GM23338 (cell line): ENCODE measurements around the gene STK11IP. TPM values are rescaled to one million over a fixed set of nuclear protein-coding genes. Genes with fewer than 3 reads are reported as not detected.

Source experiments
- ATAC-seq: fragments of 200-7000 bp; cut with Tn5 transposase; 3 replicates; pipeline ENCODE4 v1.9.1; 2020
- DNase-seq: peaks from one replicate; pipeline ENCODE4 v3.0.0-alpha.2; 2015; ENCODE audit warnings: low spot score
- H2AFZ ChIP-seq: fragments of 200-600 bp; sonication (generic); 2 replicates; pipeline ENCODE4 v1.8.0; 2016; ENCODE audit warnings: antibody characterized with exemption, mild to moderate bottlenecking, moderate library complexity
- H3F3A ChIP-seq: fragments of 200-600 bp; sonication (generic); replicated peaks from 2 replicates; pipeline ENCODE4 v1.8.0; 2017; ENCODE audit warnings: antibody characterized with exemption, mixed run types, low read depth
- H3K27ac ChIP-seq: fragments of 200-600 bp; sonication (generic); 2 replicates; pipeline ENCODE4 v1.6.1; 2016; ENCODE audit warnings: low read depth
- H3K27me3 ChIP-seq: fragments of 200-600 bp; sonication (generic); 2 replicates; pipeline ENCODE4 v1.8.0; 2016; ENCODE audit warnings: mild to moderate bottlenecking, mixed run types, moderate library complexity; ENCODE audit not compliant: insufficient read depth
- H3K36me3 ChIP-seq: fragments of 200-600 bp; sonication (generic); 2 replicates; pipeline ENCODE4 v1.8.0; 2016; ENCODE audit warnings: mild to moderate bottlenecking; ENCODE audit not compliant: insufficient read depth
- H3K4me1 ChIP-seq: fragments of 200-600 bp; sonication (generic); 2 replicates; pipeline ENCODE4 v1.8.0; 2016; ENCODE audit warnings: mild to moderate bottlenecking, moderate library complexity; ENCODE audit not compliant: insufficient read depth
- H3K4me2 ChIP-seq: fragments of 200-600 bp; sonication (generic); 2 replicates; pipeline ENCODE4 v1.7.1; 2017; ENCODE audit warnings: mixed run types
- H3K4me3 ChIP-seq: fragments of 200-600 bp; sonication (generic); 2 replicates; pipeline ENCODE4 v1.6.1; 2016; ENCODE audit warnings: mixed run types
- H3K79me2 ChIP-seq: fragments of 200-600 bp; sonication (generic); replicated peaks from 2 replicates; pipeline ENCODE4 v1.8.0; 2017; ENCODE audit warnings: mild to moderate bottlenecking; ENCODE audit not compliant: insufficient read depth
- H3K9me2 ChIP-seq: fragments of 200-600 bp; sonication (generic); 2 replicates; pipeline ENCODE4 v1.8.0; 2017; ENCODE audit not compliant: insufficient read depth
- H4K20me1 ChIP-seq: fragments of 200-600 bp; sonication (generic); replicated peaks from 2 replicates; pipeline ENCODE4 v1.8.0; 2017; ENCODE audit warnings: mild to moderate bottlenecking; ENCODE audit not compliant: insufficient read depth
- H3K27ac Mint-ChIP-seq: 2 replicates; pipeline ENCODE4 v1.8.0; 2020; ENCODE audit warnings: inconsistent platforms, mild to moderate bottlenecking, moderate library complexity, mixed read lengths
- H3K27me3 Mint-ChIP-seq: 3 replicates; pipeline ENCODE4 v1.8.0; 2022; ENCODE audit warnings: low read depth, mild to moderate bottlenecking, moderate library complexity, mixed read lengths, inconsistent platforms; ENCODE audit not compliant: insufficient read depth, poor library complexity
- H3K36me3 Mint-ChIP-seq: 3 replicates; pipeline ENCODE4 v1.8.0; 2021; ENCODE audit warnings: low read depth, mild to moderate bottlenecking, inconsistent platforms, moderate library complexity, mixed read lengths
- H3K4me1 Mint-ChIP-seq: 3 replicates; pipeline ENCODE4 v1.8.0; 2020; ENCODE audit warnings: mild to moderate bottlenecking, inconsistent platforms, mixed read lengths
- H3K4me3 Mint-ChIP-seq: 3 replicates; pipeline ENCODE4 v1.8.0; 2021; ENCODE audit warnings: moderate library complexity, mild to moderate bottlenecking, inconsistent platforms, mixed read lengths
- H3K9me3 Mint-ChIP-seq: 3 replicates; pipeline ENCODE4 v1.8.0; 2020; ENCODE audit warnings: moderate library complexity, mild to moderate bottlenecking, inconsistent platforms, mixed read lengths
- CREB1 ChIP-seq: fragments of 250-450 bp; sonication (Bioruptor Pico); IDR thresholded peaks from 2 replicates; pipeline ENCODE4 v1.5.0; 2020; ENCODE audit warnings: low read depth, mild to moderate bottlenecking, moderate library complexity
- CTCF ChIP-seq, 2 experiments: fragments of 200-600 bp in 1 of 2; sonication (generic) in 1 of 2; conservative IDR thresholded peaks; 2 replicates each; pipeline versions ENCODE4 v1.5.1 to v1.6.1; 2016 to 2017; ENCODE audit warnings: antibody characterized with exemption in 2 of 2, low read depth in 2 of 2, mild to moderate bottlenecking in 2 of 2, moderate library complexity in 1 of 2
- EZH2 ChIP-seq: fragments of 200-600 bp; sonication (generic); IDR thresholded peaks from one replicate; pipeline ENCODE4 v1.8.0; 2017; ENCODE audit warnings: antibody characterized with exemption, mild to moderate bottlenecking, low read depth; ENCODE audit not compliant: unreplicated experiment
- JUNB ChIP-seq: IDR thresholded peaks from one replicate; pipeline ENCODE4 v1.6.1; 2016; ENCODE audit warnings: antibody characterized with exemption; ENCODE audit not compliant: unreplicated experiment
- POLR2AphosphoS5 ChIP-seq: IDR thresholded peaks from 2 replicates; pipeline ENCODE4 v1.6.1; 2016; ENCODE audit warnings: antibody characterized with exemption, low read depth
- STAT1 ChIP-seq: IDR thresholded peaks from one replicate; pipeline ENCODE4 v1.6.1; 2016; ENCODE audit warnings: antibody characterized with exemption; ENCODE audit not compliant: unreplicated experiment
- ZNF114 ChIP-seq: fragments of 250-450 bp; sonication (Bioruptor Pico); IDR thresholded peaks from 2 replicates; pipeline ENCODE4 v1.5.0; 2020; ENCODE audit warnings: mild to moderate bottlenecking, moderate library complexity
- polyA plus RNA-seq: library from polyadenylated mRNA; unstranded; fragments of >200 nt; fragmentation: Nextera tagmentation; extraction: Ambion mirVana; gene quantifications from 2 replicates; pipeline ENCODE4 v1.2.1, GENCODE V29; 2016
- total RNA-seq: library from RNA; depleted of rRNA; stranded (reverse); fragments of >200 nt; shearing (Covaris generic); gene quantifications from 2 replicates; pipeline ENCODE4 v1.2.3, GENCODE V29; 2014
- TF ChIP-seq, protein P1 (sequence below): fragments of 250-450 bp; sonication (Bioruptor Pico); IDR thresholded peaks from 2 replicates; pipeline ENCODE4 v1.5.0; 2020; ENCODE audit warnings: mild to moderate bottlenecking, moderate library complexity
- TF ChIP-seq, protein P2 (sequence below): IDR thresholded peaks from one replicate; pipeline ENCODE4 v1.6.1; 2018; ENCODE audit warnings: antibody characterized with exemption; ENCODE audit not compliant: unreplicated experiment

The STK11IP gene
- total and polyA plus RNA-seq, 2 experiments from 2014 or later: 16.6 to 28.1 TPM

- H3K9me2 ChIP-seq: no peaks in the 10 kb centered on the region
- ATAC-seq: no peak
These were observed 44.1 kb upstream of the STK11IP start for GRCh38 chr2:219553463-219553963.

More at GRCh38 chr2:219553463-219553963, 44.1 kb upstream of the STK11IP start:
- TF ChIP-seq ZNF114 (no peak), CTCF (conservative IDR thresholded peaks at IDR 0.05; ENCODE audit: low read depth in 2 of 2) (peak in 1 of 2 experiments; percentile 32; a peak in 2 of 4 replicates), JUNB (no peak), POLR2AphosphoS5 (0 out of 2 replicates have a peak, but pooled peaks have one; percentile 13), STAT1 (no peak), CREB1 (CRISPR knock-in tag) (no peak), EZH2 (no peak)
- TF ChIP-seq, protein P1, sequence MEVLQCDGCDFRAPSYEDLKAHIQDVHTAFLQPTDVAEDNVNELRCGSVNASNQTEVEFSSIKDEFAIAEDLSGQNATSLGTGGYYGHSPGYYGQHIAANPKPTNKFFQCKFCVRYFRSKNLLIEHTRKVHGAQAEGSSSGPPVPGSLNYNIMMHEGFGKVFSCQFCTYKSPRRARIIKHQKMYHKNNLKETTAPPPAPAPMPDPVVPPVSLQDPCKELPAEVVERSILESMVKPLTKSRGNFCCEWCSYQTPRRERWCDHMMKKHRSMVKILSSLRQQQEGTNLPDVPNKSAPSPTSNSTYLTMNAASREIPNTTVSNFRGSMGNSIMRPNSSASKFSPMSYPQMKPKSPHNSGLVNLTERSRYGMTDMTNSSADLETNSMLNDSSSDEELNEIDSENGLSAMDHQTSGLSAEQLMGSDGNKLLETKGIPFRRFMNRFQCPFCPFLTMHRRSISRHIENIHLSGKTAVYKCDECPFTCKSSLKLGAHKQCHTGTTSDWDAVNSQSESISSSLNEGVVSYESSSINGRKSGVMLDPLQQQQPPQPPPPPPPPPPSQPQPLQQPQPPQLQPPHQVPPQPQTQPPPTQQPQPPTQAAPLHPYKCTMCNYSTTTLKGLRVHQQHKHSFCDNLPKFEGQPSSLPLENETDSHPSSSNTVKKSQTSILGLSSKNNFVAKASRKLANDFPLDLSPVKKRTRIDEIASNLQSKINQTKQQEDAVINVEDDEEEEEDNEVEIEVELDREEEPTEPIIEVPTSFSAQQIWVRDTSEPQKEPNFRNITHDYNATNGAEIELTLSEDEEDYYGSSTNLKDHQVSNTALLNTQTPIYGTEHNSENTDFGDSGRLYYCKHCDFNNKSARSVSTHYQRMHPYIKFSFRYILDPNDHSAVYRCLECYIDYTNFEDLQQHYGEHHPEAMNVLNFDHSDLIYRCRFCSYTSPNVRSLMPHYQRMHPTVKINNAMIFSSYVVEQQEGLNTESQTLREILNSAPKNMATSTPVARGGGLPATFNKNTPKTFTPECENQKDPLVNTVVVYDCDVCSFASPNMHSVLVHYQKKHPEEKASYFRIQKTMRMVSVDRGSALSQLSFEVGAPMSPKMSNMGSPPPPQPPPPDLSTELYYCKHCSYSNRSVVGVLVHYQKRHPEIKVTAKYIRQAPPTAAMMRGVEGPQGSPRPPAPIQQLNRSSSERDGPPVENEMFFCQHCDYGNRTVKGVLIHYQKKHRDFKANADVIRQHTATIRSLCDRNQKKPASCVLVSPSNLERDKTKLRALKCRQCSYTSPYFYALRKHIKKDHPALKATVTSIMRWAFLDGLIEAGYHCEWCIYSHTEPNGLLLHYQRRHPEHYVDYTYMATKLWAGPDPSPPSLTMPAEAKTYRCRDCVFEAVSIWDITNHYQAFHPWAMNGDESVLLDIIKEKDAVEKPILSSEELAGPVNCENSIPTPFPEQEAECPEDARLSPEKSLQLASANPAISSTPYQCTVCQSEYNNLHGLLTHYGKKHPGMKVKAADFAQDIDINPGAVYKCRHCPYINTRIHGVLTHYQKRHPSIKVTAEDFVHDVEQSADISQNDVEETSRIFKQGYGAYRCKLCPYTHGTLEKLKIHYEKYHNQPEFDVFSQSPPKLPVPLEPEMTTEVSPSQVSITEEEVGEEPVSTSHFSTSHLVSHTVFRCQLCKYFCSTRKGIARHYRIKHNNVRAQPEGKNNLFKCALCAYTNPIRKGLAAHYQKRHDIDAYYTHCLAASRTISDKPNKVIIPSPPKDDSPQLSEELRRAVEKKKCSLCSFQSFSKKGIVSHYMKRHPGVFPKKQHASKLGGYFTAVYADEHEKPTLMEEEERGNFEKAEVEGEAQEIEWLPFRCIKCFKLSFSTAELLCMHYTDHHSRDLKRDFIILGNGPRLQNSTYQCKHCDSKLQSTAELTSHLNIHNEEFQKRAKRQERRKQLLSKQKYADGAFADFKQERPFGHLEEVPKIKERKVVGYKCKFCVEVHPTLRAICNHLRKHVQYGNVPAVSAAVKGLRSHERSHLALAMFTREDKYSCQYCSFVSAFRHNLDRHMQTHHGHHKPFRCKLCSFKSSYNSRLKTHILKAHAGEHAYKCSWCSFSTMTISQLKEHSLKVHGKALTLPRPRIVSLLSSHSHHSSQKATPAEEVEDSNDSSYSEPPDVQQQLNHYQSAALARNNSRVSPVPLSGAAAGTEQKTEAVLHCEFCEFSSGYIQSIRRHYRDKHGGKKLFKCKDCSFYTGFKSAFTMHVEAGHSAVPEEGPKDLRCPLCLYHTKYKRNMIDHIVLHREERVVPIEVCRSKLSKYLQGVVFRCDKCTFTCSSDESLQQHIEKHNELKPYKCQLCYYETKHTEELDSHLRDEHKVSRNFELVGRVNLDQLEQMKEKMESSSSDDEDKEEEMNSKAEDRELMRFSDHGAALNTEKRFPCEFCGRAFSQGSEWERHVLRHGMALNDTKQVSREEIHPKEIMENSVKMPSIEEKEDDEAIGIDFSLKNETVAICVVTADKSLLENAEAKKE (CRISPR knock-in tag): no peak
- TF ChIP-seq, protein P2, sequence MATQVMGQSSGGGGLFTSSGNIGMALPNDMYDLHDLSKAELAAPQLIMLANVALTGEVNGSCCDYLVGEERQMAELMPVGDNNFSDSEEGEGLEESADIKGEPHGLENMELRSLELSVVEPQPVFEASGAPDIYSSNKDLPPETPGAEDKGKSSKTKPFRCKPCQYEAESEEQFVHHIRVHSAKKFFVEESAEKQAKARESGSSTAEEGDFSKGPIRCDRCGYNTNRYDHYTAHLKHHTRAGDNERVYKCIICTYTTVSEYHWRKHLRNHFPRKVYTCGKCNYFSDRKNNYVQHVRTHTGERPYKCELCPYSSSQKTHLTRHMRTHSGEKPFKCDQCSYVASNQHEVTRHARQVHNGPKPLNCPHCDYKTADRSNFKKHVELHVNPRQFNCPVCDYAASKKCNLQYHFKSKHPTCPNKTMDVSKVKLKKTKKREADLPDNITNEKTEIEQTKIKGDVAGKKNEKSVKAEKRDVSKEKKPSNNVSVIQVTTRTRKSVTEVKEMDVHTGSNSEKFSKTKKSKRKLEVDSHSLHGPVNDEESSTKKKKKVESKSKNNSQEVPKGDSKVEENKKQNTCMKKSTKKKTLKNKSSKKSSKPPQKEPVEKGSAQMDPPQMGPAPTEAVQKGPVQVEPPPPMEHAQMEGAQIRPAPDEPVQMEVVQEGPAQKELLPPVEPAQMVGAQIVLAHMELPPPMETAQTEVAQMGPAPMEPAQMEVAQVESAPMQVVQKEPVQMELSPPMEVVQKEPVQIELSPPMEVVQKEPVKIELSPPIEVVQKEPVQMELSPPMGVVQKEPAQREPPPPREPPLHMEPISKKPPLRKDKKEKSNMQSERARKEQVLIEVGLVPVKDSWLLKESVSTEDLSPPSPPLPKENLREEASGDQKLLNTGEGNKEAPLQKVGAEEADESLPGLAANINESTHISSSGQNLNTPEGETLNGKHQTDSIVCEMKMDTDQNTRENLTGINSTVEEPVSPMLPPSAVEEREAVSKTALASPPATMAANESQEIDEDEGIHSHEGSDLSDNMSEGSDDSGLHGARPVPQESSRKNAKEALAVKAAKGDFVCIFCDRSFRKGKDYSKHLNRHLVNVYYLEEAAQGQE: no peak
- Histone ChIP-seq H3K4me2 (peak overlapping the region; percentile 99), H3K4me1 (peaks cover 10% of the 10 kb centered on the region), H3K79me2 (no peaks in the 10 kb centered on the region), H3K27ac (no peak overlapping the region), H3K36me3 (no peaks in the 10 kb centered on the region; the same call in 1 of the 2 replicates), H3F3A (peaks cover 4% of the 10 kb centered on the region; the same call in 1 of the 2 replicates), H3K4me3 (peak overlapping the region; percentile 98), H3K27me3 (peaks cover 17% of the 10 kb centered on the region), H4K20me1 (no peaks in the 10 kb centered on the region), H2AFZ (no peak overlapping the region)
- Mint-ChIP-seq H3K27ac (no peak overlapping the region), H3K36me3 (peaks cover 11% of the 10 kb centered on the region; the same call in 1 of the 3 replicates), H3K4me1 (peaks cover 13% of the 10 kb centered on the region), H3K27me3 (peaks cover 34% of the 10 kb centered on the region), H3K9me3 (no peaks in the 10 kb centered on the region), H3K4me3 (peak overlapping the region; percentile 63)
- no peak for DNase-seq
